ENCODE measurements around the gene KRTAP5-3. TPM values are rescaled to one million over a fixed set of nuclear protein-coding genes. Genes with fewer than 3 reads are reported as not detected.

KRTAP5-3 gene
- total and polyA plus RNA-seq, 2 donors (not counting 3 experiments of a cell fraction or from before 2014, with no cell fraction given) = not detected

- H3K36me3 ChIP-seq (ENCODE audit: control insufficient read depth in 2 of 2, extremely low read depth in 1 of 2, insufficient read depth in 2 of 2, low read length in 2 of 2) = no peaks in the 10 kb centered on the region
- H3K9ac ChIP-seq (replicated peaks; ENCODE audit: extremely low read depth, insufficient read depth, low read length) = no peak overlapping the region
- intact Hi-C loops (cut with micrococcal nuclease) = loop anchor here (5.0 kb wide), 1 partner anchor 52 kb away; the partner anchor contains the start of gene KRTAP5-1
- DNase-seq (ENCODE audit: low read depth, low spot score) = no peak
- ChIA-PET CTCF (interaction anchor here (0.7 to 4.9 kb wide), 16 partner anchors 9 to 524 kb away, joined by 3 to 74 read pairs (median 4); partner anchors contain the start of gene KRTAP5-5), POLR2A (no interaction called here)
- no peaks in the 10 kb centered on the region for H3K9me3 ChIP-seq (replicated peaks; ENCODE audit: control insufficient read depth, insufficient read depth, low read length)
- no peak for FAIRE-seq
- no peaks in the 10 kb centered on the region for H4K20me1 ChIP-seq (replicated peaks; ENCODE audit: control insufficient read depth, extremely low read depth, insufficient read depth, low read length)
- dilution Hi-C loops (cut with MboI; ENCODE audit: extremely low pct_ligation_motif_present, low sequenced_read_pairs) = no loop called here
- H3K9me1 ChIP-seq (replicated peaks; ENCODE audit: control insufficient read depth, extremely low read depth, insufficient read depth, low read length) = no peaks in the 10 kb centered on the region
- no peaks in the 10 kb centered on the region for H3K79me2 ChIP-seq (ENCODE audit: control insufficient read depth, insufficient read depth, low read length)
- TF ChIP-seq FOS (IDR thresholded peaks at IDR 0.05; ENCODE audit: borderline replicate concordance, insufficient read depth, low read length) (no peak), POLR2AphosphoS5 (IDR thresholded peaks at IDR 0.05; ENCODE audit: insufficient read depth, low read depth, low read length) (no peak), CTCF (IDR thresholded peaks at IDR 0.05; ENCODE audit: extremely low read depth in 1 of 2, insufficient read depth in 1 of 2, low read depth in 1 of 2, low read length in 2 of 2) (no peak), MYC (IDR thresholded peaks at IDR 0.05; ENCODE audit: low read depth, low read length) (no peak), MAX (IDR thresholded peaks at IDR 0.05; ENCODE audit: insufficient read depth, insufficient read length) (no peak), POLR2A (IDR thresholded peaks at IDR 0.05; ENCODE audit: low read depth, low read length) (no peak)
- H2AFZ ChIP-seq (ENCODE audit: low read depth, low read length) = no peak overlapping the region
- no peak overlapping the region for H3K4me3 ChIP-seq (replicated peaks in 1 of 3; ENCODE audit: insufficient read depth in 1 of 3, low read depth in 1 of 3, low read length in 3 of 3)
- peaks cover 11% of the 10 kb centered on the region for H3K4me1 ChIP-seq (ENCODE audit: control insufficient read depth, extremely low read depth, insufficient read depth, low read length)
- H3K27ac ChIP-seq (ENCODE audit: insufficient read depth, low read depth, low read length) = no peak overlapping the region
- no peak overlapping the region for H3K4me2 ChIP-seq (ENCODE audit: insufficient read depth, low read length)
- peaks cover 2 to 3% of the 10 kb centered on the region in 2 experiments for H3K27me3 ChIP-seq (ENCODE audit: control insufficient read depth in 2 of 2, insufficient read depth in 2 of 2, low read length in 2 of 2)
- BruUV-seq (replicated peaks) = no TSS peak
These were observed 31.4 kb upstream of the KRTAP5-3 start for GRCh38 chr11:1639666-1640065.
